HFFc6 (cell line): Measurements from ENCODE around the gene SLK. TPM values are rescaled to one million over a fixed set of nuclear protein-coding genes. Genes with fewer than 3 reads are reported as not detected.

ENCODE experiments used
- DNase-seq: peaks from one replicate; pipeline ENCODE4 v3.0.0-alpha.2; 2018
- H3K27ac Mint-ChIP-seq: 2 replicates; pipeline ENCODE4 v1.8.0; 2020; ENCODE audit warnings: mild to moderate bottlenecking, mixed read lengths
- H3K27me3 Mint-ChIP-seq: 2 replicates; pipeline ENCODE4 v1.8.0; 2021; ENCODE audit warnings: mild to moderate bottlenecking, moderate library complexity, mixed read lengths; ENCODE audit not compliant: insufficient read depth
- H3K36me3 Mint-ChIP-seq: 2 replicates; pipeline ENCODE4 v1.8.0; 2021; ENCODE audit warnings: low read depth, mixed read lengths
- H3K4me1 Mint-ChIP-seq: 2 replicates; pipeline ENCODE4 v1.8.0; 2020; ENCODE audit warnings: low read depth, mixed read lengths
- H3K4me3 Mint-ChIP-seq: 2 replicates; pipeline ENCODE4 v1.8.0; 2020; ENCODE audit warnings: mild to moderate bottlenecking, moderate library complexity, mixed read lengths
- H3K9me3 Mint-ChIP-seq: 2 replicates; pipeline ENCODE4 v1.8.0; 2020; ENCODE audit warnings: mild to moderate bottlenecking, mixed read lengths
- CTCF ChIP-seq: fragments of 200-600 bp; sonication (generic); IDR thresholded peaks from 2 replicates; pipeline ENCODE4 v1.5.0; 2021; ENCODE audit warnings: antibody characterized with exemption, mild to moderate bottlenecking
- total RNA-seq, 6 experiments: library from RNA; stranded (reverse); fragmentation: NEBNext Ultra II Directional; extraction: Animal tissue kit (Norgen Biotek cat#: 25700); gene quantifications; 2 replicates in 1 of 6; 3 replicates in 5 of 6; pipeline ENCODE4 v1.2.3, GENCODE V29; 2021

Gene SLK
- total RNA-seq, 6 experiments from 2014 or later: 21.6 to 29.9 (median 27.3) TPM

- Mint-ChIP-seq H3K4me1 (no peaks in the 10 kb centered on the region), H3K9me3 (no peaks in the 10 kb centered on the region), H3K27me3 (peaks cover 3% of the 10 kb centered on the region), H3K36me3 (no peaks in the 10 kb centered on the region), H3K27ac (no peak overlapping the region), H3K4me3 (no peak overlapping the region)
- DNase-seq: no peak
- no peak for TF ChIP-seq CTCF
Measured at GRCh38 chr10:104038537-104038936, 71.6 kb downstream of the SLK start.

GRCh38 chr10:104038958-104039752, 72.2 kb downstream of the SLK start:
- peaks cover 3% of the 10 kb centered on the region for H3K27me3 Mint-ChIP-seq
- H3K4me3 Mint-ChIP-seq: no peak overlapping the region
- no peak overlapping the region for H3K27ac Mint-ChIP-seq
- TF ChIP-seq CTCF: no peak
- no peak for DNase-seq
- no peaks in the 10 kb centered on the region for H3K9me3 Mint-ChIP-seq
- H3K36me3 Mint-ChIP-seq: no peaks in the 10 kb centered on the region
- no peaks in the 10 kb centered on the region for H3K4me1 Mint-ChIP-seq

GRCh38 chr10:104040382-104040781, 73.4 kb downstream of the SLK start:
- Mint-ChIP-seq H3K27me3 (peaks cover 3% of the 10 kb centered on the region), H3K4me1 (no peaks in the 10 kb centered on the region), H3K36me3 (no peaks in the 10 kb centered on the region), H3K4me3 (no peak overlapping the region), H3K27ac (no peak overlapping the region), H3K9me3 (no peaks in the 10 kb centered on the region)
- no peak for DNase-seq
- TF ChIP-seq CTCF: no peak

GRCh38 chr10:104040862-104041789, 74.2 kb downstream of the SLK start:
- Mint-ChIP-seq H3K9me3 (no peaks in the 10 kb centered on the region), H3K27ac (no peak overlapping the region), H3K36me3 (no peaks in the 10 kb centered on the region), H3K4me3 (no peak overlapping the region), H3K4me1 (0 out of 2 replicates have a peak, but pooled peaks cover 1% of the 10 kb centered on the region), H3K27me3 (peaks cover 3% of the 10 kb centered on the region)
- DNase-seq: no peak
- no peak for TF ChIP-seq CTCF

GRCh38 chr10:104041891-104042535, 75.1 kb downstream of the SLK start:
- Mint-ChIP-seq H3K4me3 (no peak overlapping the region), H3K27ac (no peak overlapping the region), H3K36me3 (no peaks in the 10 kb centered on the region), H3K9me3 (no peaks in the 10 kb centered on the region), H3K4me1 (0 out of 2 replicates have a peak, but pooled peaks cover 6% of the 10 kb centered on the region), H3K27me3 (peaks cover 3% of the 10 kb centered on the region)
- no peak for TF ChIP-seq CTCF
- no peak for DNase-seq
